Spleen (tissue), 11 donors: ENCODE results near the gene XIRP1. TPM values are rescaled to one million over a fixed set of nuclear protein-coding genes. Genes with fewer than 3 reads are reported as not detected.

Experiments
- DNase-seq: peaks from one replicate; pipeline ENCODE4 v3.0.0-alpha.2; 2020
- H3K27ac ChIP-seq, 8 donors: fragments of 200-600 bp; sonication (generic) in 7 of 8; 1 replicate in 4 of 8; 2 replicates in 4 of 8; pipeline versions ENCODE4 v1.5.0 to v1.8.0; 2016 to 2021; ENCODE audit warnings: inconsistent platforms in 4 of 8, mild to moderate bottlenecking in 4 of 8, moderate library complexity in 1 of 8
- H3K27me3 ChIP-seq, 7 donors: fragments of 200-600 bp; sonication (generic) in 6 of 7; replicated peaks in 1 of 7; 1 replicate in 4 of 7; 2 replicates in 3 of 7; pipeline versions ENCODE4 v1.5.0 to v1.8.0; 2016 to 2021; ENCODE audit warnings: inconsistent platforms in 3 of 7, mild to moderate bottlenecking in 1 of 7
- H3K36me3 ChIP-seq, 6 donors: fragments of 200-600 bp; sonication (generic) in 5 of 6; 1 replicate in 4 of 6; 2 replicates in 2 of 6; pipeline versions ENCODE4 v1.5.0 to v1.8.0; 2016 to 2021; ENCODE audit warnings: inconsistent platforms in 2 of 6
- H3K4me1 ChIP-seq, 6 donors: fragments of 200-600 bp; sonication (generic) in 5 of 6; 1 replicate in 3 of 6; 2 replicates in 3 of 6; pipeline versions ENCODE4 v1.5.0 to v1.8.0; 2016 to 2021; ENCODE audit warnings: inconsistent platforms in 3 of 6
- H3K4me3 ChIP-seq, 8 donors: fragments of 200-600 bp; sonication (generic) in 7 of 8; 1 replicate in 4 of 8; 2 replicates in 4 of 8; pipeline versions ENCODE4 v1.5.0 to v1.8.0; 2016 to 2021; ENCODE audit warnings: inconsistent platforms in 4 of 8, mild to moderate bottlenecking in 4 of 8, moderate library complexity in 2 of 8
- H3K9me3 ChIP-seq, 8 donors: fragments of 200-600 bp; sonication (generic) in 7 of 8; 1 replicate in 4 of 8; 2 replicates in 4 of 8; pipeline versions ENCODE4 v1.5.0 to v1.8.0; 2016 to 2021; ENCODE audit warnings: inconsistent platforms in 4 of 8
- POLR2A ChIP-seq, 3 donors: fragments of 450-650 bp; IDR thresholded peaks; one replicate each; pipeline ENCODE4 v1.5.1; 2017; ENCODE audit warnings: antibody characterized with exemption in 3 of 3, mild to moderate bottlenecking in 1 of 3
- POLR2AphosphoS5 ChIP-seq, 3 donors: sonication (generic); formaldehyde crosslinking; IDR thresholded peaks; one replicate each; pipeline ENCODE4 v1.5.1; 2017; ENCODE audit warnings: antibody characterized with exemption in 3 of 3
- WGBS, 5 donors: extraction: QIAGEN DNeasy Blood & Tissue Kit in 3 of 5; methylation state at CpG; one replicate each; pipeline versions ENCODE4 v1.1.5 to v1.1.7; 2013 to 2018; 5-methylcytosine and 5-hydroxymethylcytosine counted together
- intact Hi-C: fragments of 100-400 bp; cut with DNase I; formaldehyde crosslinking; loops from one replicate; pipeline ENCODE4 v1.15.0; 2023; ENCODE audit warnings: low total_unique reads
- polyA plus RNA-seq, 3 donors: library from polyadenylated mRNA; stranded (reverse); fragments of 200-250 nt; gene quantifications; one replicate each; pipeline ENCODE4 v1.2.1, GENCODE V29; 2013
- total RNA-seq, 7 donors: library from RNA; depleted of rRNA in 3 of 7; stranded (reverse); fragments of >200 nt in 3 of 7; fragmentation: NEBNext Ultra II Directional in 4 of 7; extraction: Animal tissue kit (Norgen Biotek cat#: 25700) in 4 of 7; gene quantifications; one replicate each; pipeline versions ENCODE4 v1.1.0 to v1.2.1, GENCODE V29; 2016 to 2021
- TF ChIP-seq, protein P1 (sequence below), 11 experiments: fragments of 200-600 bp in 7 of 11; fragments of 450-650 bp in 4 of 11; sonication (generic) in 4 of 11; IDR thresholded peaks in 8 of 11; conservative IDR thresholded peaks in 3 of 11; 1 replicate in 7 of 11; 2 replicates in 4 of 11; pipeline versions ENCODE4 v1.4.0 to v1.8.0; 2016 to 2021; ENCODE audit warnings: antibody characterized with exemption in 11 of 11, inconsistent platforms in 4 of 11, mild to moderate bottlenecking in 1 of 11
- donor health status: healthy with polysubstance abuse.
- donor health status: DM: no; HTN: no; CAD: no; lungs with moderate emphysema.
- donor health status: DM: no; HTN: no; CAD: no.
- donor health status: Bipolar disorder and iron deficiency.
- donor health status: healthy.
- donor health status: DM: no; HTN: no; CAD: no.
- donor health status: DM: yes; HTN: yes; CAD: no.

The XIRP1 gene
- total and polyA plus RNA-seq, 10 donors = 0.06 to 0.70 (median 0.27) TPM; not detected in 3

DNA sequence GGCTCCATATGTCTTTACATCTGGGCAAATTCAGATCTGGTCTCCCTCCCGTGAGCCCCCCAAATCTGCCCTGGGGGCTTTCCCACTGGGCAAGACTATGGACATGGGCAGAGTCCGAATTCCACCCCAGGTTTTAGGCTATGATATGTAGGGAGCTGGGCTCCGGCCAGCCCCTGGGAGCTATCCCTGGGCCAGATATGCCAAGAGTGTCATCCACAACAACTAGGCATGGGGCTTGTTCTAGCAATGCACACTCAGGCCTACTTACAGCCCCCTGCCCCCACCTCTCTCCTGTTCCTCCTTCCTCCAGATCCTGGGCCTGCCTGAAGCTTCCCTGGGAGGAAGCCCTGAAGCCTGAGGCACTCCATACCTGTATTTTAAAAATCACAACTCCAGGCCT lies 622 bp downstream of the XIRP1 start:
- Histone ChIP-seq H3K4me1 (peaks cover 0 to 15% (median 9%) of the 10 kb centered on the region in 6 donors), H3K27ac (no peak overlapping the region), H3K9me3 (no peaks in the 10 kb centered on the region), H3K4me3 (no peak overlapping the region), H3K27me3 (peaks cover 0 to 7% (median 0%) of the 10 kb centered on the region in 7 donors), H3K36me3 (no peaks in the 10 kb centered on the region)
- no peak for DNase-seq
- intact Hi-C loops = no loop called here
- TF ChIP-seq, protein P1, sequence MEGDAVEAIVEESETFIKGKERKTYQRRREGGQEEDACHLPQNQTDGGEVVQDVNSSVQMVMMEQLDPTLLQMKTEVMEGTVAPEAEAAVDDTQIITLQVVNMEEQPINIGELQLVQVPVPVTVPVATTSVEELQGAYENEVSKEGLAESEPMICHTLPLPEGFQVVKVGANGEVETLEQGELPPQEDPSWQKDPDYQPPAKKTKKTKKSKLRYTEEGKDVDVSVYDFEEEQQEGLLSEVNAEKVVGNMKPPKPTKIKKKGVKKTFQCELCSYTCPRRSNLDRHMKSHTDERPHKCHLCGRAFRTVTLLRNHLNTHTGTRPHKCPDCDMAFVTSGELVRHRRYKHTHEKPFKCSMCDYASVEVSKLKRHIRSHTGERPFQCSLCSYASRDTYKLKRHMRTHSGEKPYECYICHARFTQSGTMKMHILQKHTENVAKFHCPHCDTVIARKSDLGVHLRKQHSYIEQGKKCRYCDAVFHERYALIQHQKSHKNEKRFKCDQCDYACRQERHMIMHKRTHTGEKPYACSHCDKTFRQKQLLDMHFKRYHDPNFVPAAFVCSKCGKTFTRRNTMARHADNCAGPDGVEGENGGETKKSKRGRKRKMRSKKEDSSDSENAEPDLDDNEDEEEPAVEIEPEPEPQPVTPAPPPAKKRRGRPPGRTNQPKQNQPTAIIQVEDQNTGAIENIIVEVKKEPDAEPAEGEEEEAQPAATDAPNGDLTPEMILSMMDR (IDR thresholded peaks at IDR 0.05 in 8 of 11, conservative IDR thresholded peaks at IDR 0.05 in 3 of 11) = no peak
- TF ChIP-seq POLR2AphosphoS5 (IDR thresholded peaks at IDR 0.05) (no peak), POLR2A (IDR thresholded peaks at IDR 0.05) (no peak)
- 86 to 100% (median 92%) methylated on average over 2 to 3 of the region's 3 CpGs for WGBS, 5 donors

DNA sequence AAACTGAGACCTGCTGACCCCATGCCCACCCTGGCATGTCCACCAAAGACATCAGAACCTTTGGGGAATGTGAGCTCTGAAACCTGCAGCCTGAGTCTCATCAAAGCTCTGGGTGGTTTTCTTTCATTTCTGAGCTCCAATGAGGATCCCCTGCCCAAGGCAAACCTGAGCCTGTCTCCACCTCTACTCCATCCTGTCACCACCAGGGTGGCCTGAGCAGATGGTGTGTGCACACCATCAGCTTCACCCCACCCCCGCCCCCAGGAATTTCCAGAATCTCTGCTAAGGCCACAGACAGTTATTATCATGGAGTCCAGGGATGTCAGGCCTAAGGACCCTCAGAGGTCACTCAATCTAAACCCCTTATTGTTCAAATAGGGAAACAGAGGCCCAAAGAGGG lies 1.3 kb downstream of the XIRP1 start:
- DNase-seq = no peak
- intact Hi-C loops = no loop called here
- TF ChIP-seq, protein P1 (IDR thresholded peaks at IDR 0.05 in 8 of 11, conservative IDR thresholded peaks at IDR 0.05 in 3 of 11) = no peak
- no peak for TF ChIP-seq POLR2AphosphoS5 (IDR thresholded peaks at IDR 0.05)
- no peak for TF ChIP-seq POLR2A (IDR thresholded peaks at IDR 0.05)
- H3K4me1 ChIP-seq = peaks cover 0 to 15% (median 9%) of the 10 kb centered on the region in 6 donors
- no peaks in the 10 kb centered on the region for H3K9me3 ChIP-seq
- 75 to 90% (median 85%) methylated on average over 1 of the region's 1 CpG for WGBS, 5 donors
- no peak overlapping the region for H3K4me3 ChIP-seq
- H3K36me3 ChIP-seq = no peaks in the 10 kb centered on the region
- no peak overlapping the region for H3K27ac ChIP-seq
- peaks cover 0 to 6% (median 0%) of the 10 kb centered on the region in 7 donors for H3K27me3 ChIP-seq

DNA sequence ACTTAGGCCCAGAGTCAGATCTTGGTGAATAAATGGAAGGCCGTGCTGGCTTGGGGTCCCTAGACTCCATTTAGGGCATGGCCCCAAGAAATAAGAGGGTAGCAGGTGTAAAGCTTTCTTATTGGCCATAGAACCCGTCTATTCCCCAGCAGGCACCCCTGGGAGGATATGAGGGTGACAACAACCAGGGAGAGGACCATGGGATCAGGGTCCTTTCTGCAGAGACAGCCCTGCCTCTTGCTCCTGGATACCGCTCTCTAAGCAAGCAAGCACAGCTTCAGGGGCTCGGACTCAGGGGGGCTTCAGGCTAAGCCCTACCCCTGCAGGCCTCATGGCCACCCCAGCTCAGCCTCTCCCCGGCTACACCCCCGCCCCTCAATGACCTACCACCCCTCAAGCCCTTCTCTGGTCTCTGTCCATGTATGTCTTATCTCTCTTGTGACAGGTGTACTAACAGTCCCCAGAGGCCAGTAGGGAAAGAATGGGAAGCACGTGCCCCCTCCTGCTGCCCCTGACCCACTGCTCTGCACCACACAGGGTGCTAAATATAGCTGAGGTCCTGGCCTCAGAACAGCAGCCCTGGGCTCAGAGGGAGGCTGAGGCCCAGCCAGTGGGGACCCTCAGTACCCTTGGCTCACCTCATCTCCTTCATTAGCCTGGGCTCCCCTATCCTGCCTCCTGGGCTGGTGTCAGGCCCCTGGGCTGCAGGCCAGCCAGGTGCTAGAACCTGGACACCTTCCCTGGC lies 1.9 kb downstream of the XIRP1 start:
- H3K4me3 ChIP-seq = no peak overlapping the region

DNA sequence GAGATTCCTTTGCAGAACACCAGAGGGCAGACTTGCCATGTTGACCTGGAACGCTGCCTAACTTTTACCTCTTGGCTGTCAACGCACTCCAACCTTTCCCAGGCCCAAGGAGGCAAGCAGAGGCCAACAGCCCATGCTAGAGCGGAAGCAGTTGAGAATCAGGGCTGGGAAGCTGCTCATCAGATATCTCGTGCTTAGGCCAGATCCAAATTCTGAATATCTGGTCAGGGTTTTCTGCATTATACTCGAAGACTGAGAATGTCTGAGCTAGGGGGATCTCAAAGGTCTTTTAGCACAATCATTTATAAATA lies 2.5 kb downstream of the XIRP1 start:
- 31 to 48% (median 36%) methylated on average over 5 of the region's 5 CpGs for whole genome bisulfite sequencing, 5 donors
- Histone ChIP-seq H3K27ac (no peak overlapping the region), H3K9me3 (no peaks in the 10 kb centered on the region), H3K27me3 (peaks cover 0 to 6% (median 0%) of the 10 kb centered on the region in 7 donors), H3K4me3 (no peak overlapping the region), H3K36me3 (no peaks in the 10 kb centered on the region), H3K4me1 (peaks cover 0 to 15% (median 9%) of the 10 kb centered on the region in 6 donors)
- intact Hi-C loops = no loop called here
- DNase-seq = no peak
- TF ChIP-seq POLR2AphosphoS5 (IDR thresholded peaks at IDR 0.05) (peak in 1 of 3 donors; percentile 69), POLR2A (IDR thresholded peaks at IDR 0.05) (no peak)
- TF ChIP-seq, protein P1 (IDR thresholded peaks at IDR 0.05 in 8 of 11, conservative IDR thresholded peaks at IDR 0.05 in 3 of 11) = peak in 10 of 11 experiments; percentile 25 to 92 (median 86)

More for the DNA sequence above, 1.9 kb downstream of the XIRP1 start:
- no peak for DNase-seq
- intact Hi-C loops = no loop called here
- 70 to 81% (median 76%) methylated on average over 7 of the region's 7 CpGs for WGBS, 5 donors
- TF ChIP-seq, protein P1 (IDR thresholded peaks at IDR 0.05 in 8 of 11, conservative IDR thresholded peaks at IDR 0.05 in 3 of 11) = no peak
- TF ChIP-seq POLR2A (IDR thresholded peaks at IDR 0.05) (no peak), POLR2AphosphoS5 (IDR thresholded peaks at IDR 0.05) (no peak)
- Histone ChIP-seq H3K4me1 (peaks cover 0 to 15% (median 9%) of the 10 kb centered on the region in 6 donors), H3K27me3 (peaks cover 0 to 6% (median 0%) of the 10 kb centered on the region in 7 donors), H3K27ac (no peak overlapping the region), H3K36me3 (no peaks in the 10 kb centered on the region), H3K9me3 (no peaks in the 10 kb centered on the region)
